Measurements from ENCODE around the gene DAB1. TPM values are rescaled to one million over a fixed set of nuclear protein-coding genes. Genes with fewer than 3 reads are reported as not detected.

Gene DAB1
- total RNA-seq, 2 donors from 2014 or later: not detected

DNA sequence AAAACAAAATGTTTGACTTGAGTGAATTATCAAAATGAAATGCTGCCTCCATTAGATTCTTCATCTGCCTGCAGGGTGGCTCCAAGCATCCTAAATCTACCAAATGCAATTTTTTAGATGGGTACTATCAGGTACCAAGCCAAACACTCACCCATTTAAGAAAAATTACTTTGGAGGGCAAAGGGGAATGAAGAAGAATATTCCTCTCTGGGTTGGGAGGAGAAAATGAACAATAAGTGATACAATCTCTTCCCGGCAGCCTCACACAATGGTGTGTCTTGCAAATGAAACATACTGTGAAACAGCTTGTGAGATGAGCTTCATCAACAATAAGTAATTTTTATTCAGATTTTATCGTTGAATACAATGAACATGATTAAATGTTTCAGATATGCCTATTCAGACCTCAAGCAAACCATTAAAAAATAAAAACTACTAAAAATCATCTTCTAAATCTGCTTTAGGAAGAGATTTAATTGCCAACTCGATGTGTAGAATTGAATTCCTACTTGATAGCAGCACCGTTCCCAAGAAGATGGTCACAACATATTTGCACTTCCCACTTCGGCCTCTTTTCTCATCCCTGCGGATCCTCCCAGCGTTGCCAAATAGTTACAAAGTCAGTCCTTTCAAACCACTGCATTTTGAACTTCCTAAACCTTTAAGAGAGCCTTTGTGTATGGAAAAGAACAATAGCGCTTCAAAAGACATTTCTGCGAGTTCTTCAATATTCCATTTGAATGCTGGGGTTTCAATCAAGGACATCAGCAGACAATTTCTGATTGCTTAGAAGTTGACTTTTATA is 2.7 kb downstream of the DAB1 start:
- H3K4me3 ChIP-seq: no peak overlapping the region
- no peaks in the 10 kb centered on the region for H3K9me3 ChIP-seq
- DNase-seq (ENCODE audit: low spot score) (no peak), ATAC-seq (ENCODE audit: insufficient number of reproducible peaks, low FRiP score, low read depth) (no peak)
- TF ChIP-seq, protein P1, sequence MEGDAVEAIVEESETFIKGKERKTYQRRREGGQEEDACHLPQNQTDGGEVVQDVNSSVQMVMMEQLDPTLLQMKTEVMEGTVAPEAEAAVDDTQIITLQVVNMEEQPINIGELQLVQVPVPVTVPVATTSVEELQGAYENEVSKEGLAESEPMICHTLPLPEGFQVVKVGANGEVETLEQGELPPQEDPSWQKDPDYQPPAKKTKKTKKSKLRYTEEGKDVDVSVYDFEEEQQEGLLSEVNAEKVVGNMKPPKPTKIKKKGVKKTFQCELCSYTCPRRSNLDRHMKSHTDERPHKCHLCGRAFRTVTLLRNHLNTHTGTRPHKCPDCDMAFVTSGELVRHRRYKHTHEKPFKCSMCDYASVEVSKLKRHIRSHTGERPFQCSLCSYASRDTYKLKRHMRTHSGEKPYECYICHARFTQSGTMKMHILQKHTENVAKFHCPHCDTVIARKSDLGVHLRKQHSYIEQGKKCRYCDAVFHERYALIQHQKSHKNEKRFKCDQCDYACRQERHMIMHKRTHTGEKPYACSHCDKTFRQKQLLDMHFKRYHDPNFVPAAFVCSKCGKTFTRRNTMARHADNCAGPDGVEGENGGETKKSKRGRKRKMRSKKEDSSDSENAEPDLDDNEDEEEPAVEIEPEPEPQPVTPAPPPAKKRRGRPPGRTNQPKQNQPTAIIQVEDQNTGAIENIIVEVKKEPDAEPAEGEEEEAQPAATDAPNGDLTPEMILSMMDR (IDR thresholded peaks at IDR 0.05): no peak
- no peaks in the 10 kb centered on the region for H3K27me3 ChIP-seq (replicated peaks; ENCODE audit: insufficient read depth)
- H3K4me1 ChIP-seq (ENCODE audit: control insufficient read depth in 1 of 2, low read depth in 2 of 2): peaks cover 0 to 24% of the 10 kb centered on the region in 2 donors
- H3K36me3 ChIP-seq: no peaks in the 10 kb centered on the region
- no peak overlapping the region for H3K27ac ChIP-seq

DNA sequence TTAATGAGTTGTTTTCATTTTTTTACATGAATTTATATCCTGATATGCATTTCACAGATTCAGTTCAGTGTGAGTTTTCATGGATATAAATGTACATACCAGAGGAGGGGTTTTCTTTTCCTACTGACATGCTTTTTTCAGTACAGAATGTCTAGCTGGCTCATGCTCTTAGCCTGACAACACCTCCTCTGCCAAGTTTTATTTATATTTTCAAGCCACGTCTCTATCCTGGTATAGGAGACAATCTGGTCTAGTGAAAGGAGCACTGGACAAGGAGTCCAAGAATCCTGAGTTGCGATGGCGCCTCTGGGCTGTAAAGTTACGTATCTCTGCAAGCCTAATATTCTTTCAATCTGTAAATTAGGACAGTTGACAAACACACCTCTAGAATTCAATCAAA is 4.9 kb downstream of the DAB1 start:
- ATAC-seq (ENCODE audit: insufficient number of reproducible peaks, low FRiP score, low read depth) (no peak), DNase-seq (ENCODE audit: low spot score) (no peak)
- TF ChIP-seq, protein P1 (IDR thresholded peaks at IDR 0.05): no peak
- Histone ChIP-seq H3K9me3 (no peaks in the 10 kb centered on the region), H3K27me3 (replicated peaks; ENCODE audit: insufficient read depth) (no peaks in the 10 kb centered on the region), H3K27ac (no peak overlapping the region), H3K4me1 (ENCODE audit: control insufficient read depth in 1 of 2, low read depth in 2 of 2) (peaks cover 0 to 17% of the 10 kb centered on the region in 2 donors), H3K4me3 (no peak overlapping the region), H3K36me3 (no peaks in the 10 kb centered on the region)

DNA sequence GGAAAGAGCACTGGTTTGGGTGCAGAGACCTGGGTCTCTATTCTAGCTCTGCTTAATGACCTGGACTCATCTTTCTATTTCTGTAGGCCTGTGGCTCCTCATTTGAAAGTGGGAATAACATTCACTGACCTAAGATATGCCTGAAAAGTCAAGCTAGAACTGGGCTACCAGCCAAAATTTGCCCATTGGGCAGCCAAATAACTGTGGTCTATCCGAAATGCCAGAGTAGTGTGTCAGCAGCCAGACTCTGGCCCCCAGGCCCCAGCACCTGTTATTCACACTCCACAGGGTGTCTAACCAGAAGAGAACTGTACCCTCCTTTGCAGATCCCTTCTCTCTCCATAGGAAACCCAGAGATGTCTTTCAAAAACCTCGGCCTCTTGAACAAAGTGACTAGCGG is 12.6 kb downstream of the DAB1 start:
- H3K9me3 ChIP-seq: peaks cover 5% of the 10 kb centered on the region
- no peak overlapping the region for H3K4me3 ChIP-seq
- no peaks in the 10 kb centered on the region for H3K4me1 ChIP-seq (ENCODE audit: control insufficient read depth in 1 of 2, low read depth in 2 of 2)
- H3K27me3 ChIP-seq (replicated peaks; ENCODE audit: insufficient read depth): no peaks in the 10 kb centered on the region
- no peaks in the 10 kb centered on the region for H3K36me3 ChIP-seq
- ATAC-seq (ENCODE audit: insufficient number of reproducible peaks, low FRiP score, low read depth) (no peak), DNase-seq (ENCODE audit: low spot score) (no peak)
- TF ChIP-seq, protein P1 (IDR thresholded peaks at IDR 0.05): no peak
- H3K27ac ChIP-seq: no peak overlapping the region

DNA sequence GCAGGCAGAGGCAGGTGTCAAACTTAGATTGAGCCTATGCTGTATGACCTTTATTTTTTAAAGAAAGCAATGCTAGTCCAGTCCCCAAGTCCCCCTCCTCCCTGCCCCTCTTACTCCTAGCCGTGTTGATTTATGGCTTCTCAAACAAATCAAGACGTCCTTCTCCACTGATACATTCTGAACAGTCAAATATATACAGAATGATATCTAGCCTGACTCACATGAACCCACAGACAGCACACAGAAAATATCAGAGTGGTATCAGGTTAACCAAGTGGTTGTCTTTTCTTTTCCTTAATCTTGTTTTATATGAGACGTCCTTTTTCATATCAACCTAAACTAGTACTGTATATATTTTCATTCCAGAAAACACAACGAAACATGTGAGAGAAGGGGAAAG is 13.4 kb downstream of the DAB1 start:
- H3K36me3 ChIP-seq: no peaks in the 10 kb centered on the region
- no peak overlapping the region for H3K4me3 ChIP-seq
- peaks cover 5% of the 10 kb centered on the region for H3K9me3 ChIP-seq
- ATAC-seq (ENCODE audit: insufficient number of reproducible peaks, low FRiP score, low read depth) (no peak), DNase-seq (ENCODE audit: low spot score) (no peak)
- no peaks in the 10 kb centered on the region for H3K27me3 ChIP-seq (replicated peaks; ENCODE audit: insufficient read depth)
- TF ChIP-seq, protein P1 (IDR thresholded peaks at IDR 0.05): no peak
- H3K4me1 ChIP-seq (ENCODE audit: control insufficient read depth in 1 of 2, low read depth in 2 of 2): no peaks in the 10 kb centered on the region
- H3K27ac ChIP-seq: no peak overlapping the region

DNA sequence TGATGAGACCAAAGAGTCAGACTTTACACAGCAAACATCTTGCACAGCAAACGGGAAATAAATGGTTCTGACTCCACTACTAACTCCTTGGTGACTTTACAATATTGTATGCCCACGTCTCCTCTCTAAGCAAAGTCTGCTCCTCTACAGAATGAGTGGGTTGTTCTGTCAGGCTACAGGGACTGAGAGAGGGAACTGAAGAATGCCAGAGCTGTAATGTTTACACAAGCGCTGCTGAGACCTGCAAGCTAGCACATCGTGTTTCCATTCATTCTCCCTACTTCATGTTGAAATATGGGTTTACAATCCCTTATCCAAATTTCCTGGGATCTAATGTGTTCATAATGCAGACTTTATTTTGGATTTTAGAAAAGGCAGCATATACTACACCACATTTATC is 15.9 kb downstream of the DAB1 start:
- no peak for ATAC-seq (ENCODE audit: insufficient number of reproducible peaks, low FRiP score, low read depth)
- Histone ChIP-seq H3K36me3 (no peaks in the 10 kb centered on the region), H3K4me3 (no peak overlapping the region), H3K9me3 (peaks cover under 1% of the 10 kb centered on the region), H3K27me3 (replicated peaks; ENCODE audit: insufficient read depth) (no peaks in the 10 kb centered on the region), H3K27ac (no peak overlapping the region), H3K4me1 (ENCODE audit: control insufficient read depth in 1 of 2, low read depth in 2 of 2) (no peaks in the 10 kb centered on the region)
- TF ChIP-seq, protein P1 (IDR thresholded peaks at IDR 0.05): no peak
- no peak for DNase-seq (ENCODE audit: low spot score)
